ENCODE results near the gene FOXI1. TPM values are rescaled to one million over a fixed set of nuclear protein-coding genes. Genes with fewer than 3 reads are reported as not detected.

Gene FOXI1
- total RNA-seq, 1 donor from 2014 or later, result not detected

DNA sequence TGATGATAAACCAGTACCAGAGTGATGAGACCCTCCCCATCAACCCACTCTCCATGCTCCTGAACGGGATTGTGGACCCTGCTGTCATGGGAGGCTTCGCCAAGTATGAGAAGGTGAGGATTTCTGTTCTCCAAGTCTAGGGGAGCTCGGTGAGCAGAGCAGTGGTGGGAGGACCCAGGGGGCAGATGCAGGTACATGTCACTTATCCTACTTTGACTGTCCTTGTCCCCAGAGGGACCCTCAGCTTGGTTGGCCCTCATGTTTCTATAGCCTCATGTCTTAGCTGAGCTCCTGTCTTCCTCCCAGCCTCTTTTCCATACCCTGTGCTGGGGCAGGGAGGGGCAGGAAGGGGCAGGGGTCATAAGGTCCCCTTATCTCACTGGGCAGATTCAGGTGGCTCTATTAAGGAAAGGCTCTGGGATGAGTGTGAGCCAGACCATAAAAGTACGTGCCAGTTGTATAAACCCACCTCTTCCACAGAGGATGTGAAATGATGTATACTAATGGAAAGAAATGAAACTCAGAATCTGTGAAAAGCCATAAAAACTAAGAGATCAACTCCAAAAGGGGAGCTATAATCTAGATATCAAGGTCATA lies 38.0 kb upstream of the FOXI1 start:
- TF ChIP-seq, protein P1, sequence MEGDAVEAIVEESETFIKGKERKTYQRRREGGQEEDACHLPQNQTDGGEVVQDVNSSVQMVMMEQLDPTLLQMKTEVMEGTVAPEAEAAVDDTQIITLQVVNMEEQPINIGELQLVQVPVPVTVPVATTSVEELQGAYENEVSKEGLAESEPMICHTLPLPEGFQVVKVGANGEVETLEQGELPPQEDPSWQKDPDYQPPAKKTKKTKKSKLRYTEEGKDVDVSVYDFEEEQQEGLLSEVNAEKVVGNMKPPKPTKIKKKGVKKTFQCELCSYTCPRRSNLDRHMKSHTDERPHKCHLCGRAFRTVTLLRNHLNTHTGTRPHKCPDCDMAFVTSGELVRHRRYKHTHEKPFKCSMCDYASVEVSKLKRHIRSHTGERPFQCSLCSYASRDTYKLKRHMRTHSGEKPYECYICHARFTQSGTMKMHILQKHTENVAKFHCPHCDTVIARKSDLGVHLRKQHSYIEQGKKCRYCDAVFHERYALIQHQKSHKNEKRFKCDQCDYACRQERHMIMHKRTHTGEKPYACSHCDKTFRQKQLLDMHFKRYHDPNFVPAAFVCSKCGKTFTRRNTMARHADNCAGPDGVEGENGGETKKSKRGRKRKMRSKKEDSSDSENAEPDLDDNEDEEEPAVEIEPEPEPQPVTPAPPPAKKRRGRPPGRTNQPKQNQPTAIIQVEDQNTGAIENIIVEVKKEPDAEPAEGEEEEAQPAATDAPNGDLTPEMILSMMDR (IDR thresholded peaks at IDR 0.05), result no peak
- Mint-ChIP-seq H3K9me3 (ENCODE audit: low read depth) (peaks cover 5% of the 10 kb centered on the region), H3K27ac (ENCODE audit: unreplicated experiment) (no peak overlapping the region), H3K4me3 (ENCODE audit: unreplicated experiment) (no peak overlapping the region), H3K27me3 (ENCODE audit: low read depth) (peaks cover 4% of the 10 kb centered on the region), H3K36me3 (ENCODE audit: low read depth) (peaks cover 4% of the 10 kb centered on the region), H3K4me1 (ENCODE audit: low read depth) (no peaks in the 10 kb centered on the region)
- no peak for DNase-seq (ENCODE audit: low spot score)

DNA sequence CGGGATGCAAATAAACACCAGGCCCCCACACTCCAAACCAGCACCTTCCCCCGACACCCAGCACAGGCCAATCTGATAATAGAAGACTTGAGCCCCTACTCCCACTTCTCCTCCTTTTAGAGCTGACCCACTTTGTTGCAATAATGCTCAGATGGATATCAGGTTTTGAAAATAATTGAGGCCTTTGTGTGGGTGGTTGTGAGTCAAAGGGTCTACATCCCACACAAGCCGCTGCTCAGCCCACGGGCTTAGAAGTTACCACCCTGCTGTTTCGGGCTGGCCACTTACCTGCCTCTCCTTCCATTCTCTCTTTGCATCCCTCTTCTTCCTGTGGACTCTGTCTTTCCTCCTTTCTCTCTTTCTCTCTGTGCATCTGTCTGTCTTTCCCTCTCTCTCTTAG lies 36.2 kb upstream of the FOXI1 start:
- H3K4me1 Mint-ChIP-seq (ENCODE audit: low read depth), result no peaks in the 10 kb centered on the region
- TF ChIP-seq, protein P1 (IDR thresholded peaks at IDR 0.05), result no peak
- peaks cover 5% of the 10 kb centered on the region for H3K9me3 Mint-ChIP-seq (ENCODE audit: low read depth)
- H3K36me3 Mint-ChIP-seq (ENCODE audit: low read depth), result peaks cover under 1% of the 10 kb centered on the region
- no peak for DNase-seq (ENCODE audit: low spot score)
- no peak overlapping the region for H3K4me3 Mint-ChIP-seq (ENCODE audit: unreplicated experiment)
- peaks cover 2% of the 10 kb centered on the region for H3K27me3 Mint-ChIP-seq (ENCODE audit: low read depth)
- H3K27ac Mint-ChIP-seq (ENCODE audit: unreplicated experiment), result no peak overlapping the region

DNA sequence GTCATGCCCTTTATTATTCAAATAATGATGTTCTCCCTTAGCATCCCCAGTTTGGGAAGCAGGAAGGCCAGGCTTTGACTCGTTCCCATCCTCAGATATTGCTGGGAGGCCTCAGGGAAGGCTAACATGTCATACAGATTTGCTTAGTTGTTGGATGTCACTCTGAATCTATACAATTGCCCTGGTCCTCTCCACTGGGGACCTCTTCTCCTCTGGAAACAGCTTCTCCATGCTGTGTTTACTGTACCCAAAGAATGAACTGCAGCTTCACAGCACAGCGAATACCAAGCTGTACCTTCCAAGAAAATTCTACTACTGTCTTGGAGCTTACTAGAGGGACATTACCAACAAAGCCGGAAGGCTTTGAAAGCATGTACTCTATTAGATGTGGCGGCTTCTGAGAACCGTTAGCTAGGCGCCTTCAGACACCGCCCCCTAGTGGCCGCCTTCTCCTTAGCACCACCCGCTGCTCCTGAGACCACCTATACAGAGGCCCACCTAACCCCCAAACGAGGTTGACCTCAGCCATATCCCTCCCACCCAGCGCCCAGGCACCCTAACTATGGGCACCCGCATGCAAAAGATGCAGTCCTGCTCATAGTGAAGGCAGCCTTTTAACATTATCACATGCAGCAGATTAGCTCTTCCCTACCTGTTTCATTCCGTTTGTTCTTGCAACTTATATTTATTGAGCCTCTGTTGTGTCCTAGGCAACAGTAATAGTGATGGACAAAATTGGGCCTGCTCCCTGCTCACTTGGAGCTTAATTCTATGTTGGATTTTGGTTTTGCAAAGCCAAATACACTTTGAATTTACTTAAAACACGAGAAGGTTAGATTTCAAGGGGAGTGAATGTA lies 34.9 kb upstream of the FOXI1 start:
- Mint-ChIP-seq H3K9me3 (ENCODE audit: low read depth) (no peaks in the 10 kb centered on the region), H3K27me3 (ENCODE audit: low read depth) (peaks cover 10% of the 10 kb centered on the region)

DNA sequence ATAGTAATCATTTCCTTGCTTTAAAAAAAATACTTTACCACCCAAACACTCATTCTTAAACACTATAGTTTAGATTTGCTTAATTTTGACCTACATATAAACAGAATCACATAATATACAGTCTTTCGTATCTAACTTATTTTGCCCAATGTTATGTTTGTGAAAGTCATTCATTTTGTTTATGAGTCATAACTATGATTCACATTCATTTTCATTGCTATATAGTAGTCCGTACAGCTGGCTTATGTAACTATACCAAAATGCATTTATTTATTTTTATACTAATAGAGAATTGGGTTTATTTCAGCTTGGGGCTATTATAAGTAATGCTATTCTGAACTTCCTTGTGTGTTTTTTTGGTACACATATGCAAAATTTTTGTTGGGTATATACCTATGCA lies 33.9 kb upstream of the FOXI1 start:
- H3K36me3 Mint-ChIP-seq (ENCODE audit: low read depth), result peaks cover 1% of the 10 kb centered on the region
- no peak for DNase-seq (ENCODE audit: low spot score)

More for the DNA sequence above, 34.9 kb upstream of the FOXI1 start:
- H3K4me1 Mint-ChIP-seq (ENCODE audit: low read depth), result no peaks in the 10 kb centered on the region
- TF ChIP-seq, protein P1 (IDR thresholded peaks at IDR 0.05), result peak; percentile 89
- no peak overlapping the region for H3K4me3 Mint-ChIP-seq (ENCODE audit: unreplicated experiment)
- no peak for DNase-seq (ENCODE audit: low spot score)
- H3K27ac Mint-ChIP-seq (ENCODE audit: unreplicated experiment), result no peak overlapping the region
- H3K36me3 Mint-ChIP-seq (ENCODE audit: low read depth), result peaks cover 1% of the 10 kb centered on the region

DNA sequence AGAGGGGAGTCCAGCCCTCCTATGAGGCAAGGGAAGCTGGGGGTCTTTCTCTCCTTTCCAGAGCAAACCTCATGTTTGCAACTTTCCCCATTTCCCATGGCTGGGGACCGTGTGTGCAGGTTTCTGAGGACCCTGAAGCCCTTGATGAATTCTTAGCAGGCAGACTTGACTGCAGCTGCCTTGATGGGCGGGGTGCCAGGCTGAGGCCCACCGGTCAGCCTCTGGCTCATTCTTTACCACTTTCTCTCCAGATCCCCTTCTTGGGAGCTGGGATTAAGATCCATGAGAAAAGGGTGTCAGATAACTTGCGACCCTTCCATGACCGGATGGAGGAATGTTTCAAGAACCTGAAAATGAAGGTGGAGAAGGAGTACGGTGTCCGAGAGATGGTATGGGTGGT lies 30.0 kb upstream of the FOXI1 start:
- Mint-ChIP-seq H3K27ac (ENCODE audit: unreplicated experiment) (no peak overlapping the region), H3K4me3 (ENCODE audit: unreplicated experiment) (no peak overlapping the region), H3K36me3 (ENCODE audit: low read depth) (peaks cover 1% of the 10 kb centered on the region), H3K27me3 (ENCODE audit: low read depth) (peaks cover 15% of the 10 kb centered on the region), H3K4me1 (ENCODE audit: low read depth) (no peaks in the 10 kb centered on the region), H3K9me3 (ENCODE audit: low read depth) (no peaks in the 10 kb centered on the region)
- TF ChIP-seq, protein P1 (IDR thresholded peaks at IDR 0.05), result no peak
- no peak for DNase-seq (ENCODE audit: low spot score)

More for the DNA sequence above, 33.9 kb upstream of the FOXI1 start:
- Mint-ChIP-seq H3K4me1 (ENCODE audit: low read depth) (no peaks in the 10 kb centered on the region), H3K27me3 (ENCODE audit: low read depth) (peaks cover 10% of the 10 kb centered on the region), H3K9me3 (ENCODE audit: low read depth) (no peaks in the 10 kb centered on the region), H3K4me3 (ENCODE audit: unreplicated experiment) (no peak overlapping the region), H3K27ac (ENCODE audit: unreplicated experiment) (no peak overlapping the region)
- TF ChIP-seq, protein P1 (IDR thresholded peaks at IDR 0.05), result no peak
